ENCODE measurements around the gene HNRNPUL2. TPM values are rescaled to one million over a fixed set of nuclear protein-coding genes. Genes with fewer than 3 reads are reported as not detected.

HNRNPUL2 gene
- total and polyA plus RNA-seq, 9 of the 15 experiments (the other 6 are each of a cell fraction or from before 2014, with no cell fraction given): 0.89 to 44.3 (median 15.2) TPM

- TF ChIP-seq AFF4 (CRISPR knock-in tag; IDR thresholded peaks at IDR 0.05) (no peak), ZFP1 (CRISPR knock-in tag; IDR thresholded peaks at IDR 0.05) (no peak), ZBTB43 (CRISPR knock-in tag; IDR thresholded peaks at IDR 0.05) (peak; percentile 77; the same call in 1 of the 2 replicates), JUN (IDR thresholded peaks at IDR 0.05; ENCODE audit: borderline replicate concordance, low read depth, low read length) (peak; percentile 24; the same call in 1 of the 2 replicates), JUN (CRISPR knock-in tag; IDR thresholded peaks at IDR 0.05; ENCODE audit: borderline replicate concordance) (peak; percentile 53; the same call in 1 of the 2 replicates), ZKSCAN3 (CRISPR knock-in tag; IDR thresholded peaks at IDR 0.05) (no peak), CBFA2T3 (IDR thresholded peaks at IDR 0.05) (peak; percentile 29), ZSCAN29 (IDR thresholded peaks at IDR 0.05) (no peak), NUFIP1 (IDR thresholded peaks at IDR 0.05; ENCODE audit: partially characterized antibody) (no peak), NR2C1 (IDR thresholded peaks at IDR 0.05) (peak; percentile 98), NR2C1 (tag; IDR thresholded peaks at IDR 0.05) (peak; percentile 98), EP300 (IDR thresholded peaks at IDR 0.05; ENCODE audit: low read length) (no peak; the same call in 1 of the 2 replicates), SIN3A (IDR thresholded peaks at IDR 0.05; ENCODE audit: borderline replicate concordance in 2 of 2, control insufficient read depth in 1 of 2, low read depth in 2 of 2, low read length in 2 of 2) (peak; percentile 37 to 86; a peak in 2 of 4 replicates), RAD51 (IDR thresholded peaks at IDR 0.05; ENCODE audit: borderline replicate concordance, low read depth) (peak; percentile 99), PTBP1 (IDR thresholded peaks at IDR 0.05; ENCODE audit: low read depth, low read length) (peak; percentile 91; the same call in 1 of the 2 replicates), FOXJ3 (CRISPR knock-in tag; IDR thresholded peaks at IDR 0.05) (no peak), E2F3 (CRISPR knock-in tag; IDR thresholded peaks at IDR 0.05) (0 out of 2 replicates have a peak, but pooled peaks have one; percentile 9), MLX (CRISPR knock-in tag; conservative IDR thresholded peaks at IDR 0.05) (peak in 1 of 2 experiments; percentile 17; a peak in 1 of 4 replicates), SMAD3 (CRISPR knock-in tag; conservative IDR thresholded peaks at IDR 0.05) (0 out of 2 replicates have a peak, but pooled peaks have one; percentile 53), MTA3 (IDR thresholded peaks at IDR 0.05; ENCODE audit: borderline replicate concordance) (0 out of 2 replicates have a peak, but pooled peaks have one; percentile 34), NR2C2 (CRISPR knock-in tag; IDR thresholded peaks at IDR 0.05) (peak; percentile 98), NR2C2 (tag; IDR thresholded peaks at IDR 0.05) (peak; percentile 99), FOXP1 (CRISPR knock-in tag; IDR thresholded peaks at IDR 0.05) (peak; percentile 79)
These were observed 44.1 kb upstream of the HNRNPUL2 start, which contains the start of gene TAF6L (continued) for GRCh38 chr11:62771144-62772021.
